Kidney (tissue), 14 donors: ENCODE measurements around the gene GADD45A. TPM values are rescaled to one million over a fixed set of nuclear protein-coding genes. Genes with fewer than 3 reads are reported as not detected.

Source experiments
- DNase-seq, 5 donors: peaks; one replicate each; pipeline ENCODE4 v3.0.0-alpha.2; 2013 to 2020
- FAIRE-seq: peaks from 2 replicates; lab custom pipeline; 2012; peaks lifted over from hg19 to GRCh38; lab: Jason Lieb, UNC
- H3K27ac ChIP-seq, 2 donors: one replicate each; pipeline ENCODE4 v1.7.0; 2013; ENCODE audit warnings: low read depth in 2 of 2, low read length in 2 of 2, inconsistent platforms in 1 of 2
- H3K27me3 ChIP-seq: one replicate; pipeline ENCODE4 v1.7.1; 2013; ENCODE audit warnings: low read length, inconsistent platforms; ENCODE audit not compliant: control insufficient read depth, insufficient read depth
- H3K36me3 ChIP-seq, 3 donors: one replicate each; pipeline versions ENCODE4 v1.7.0 to v1.7.1; 2013; ENCODE audit warnings: low read length in 3 of 3, control low read depth in 1 of 3, inconsistent platforms in 1 of 3; ENCODE audit not compliant: insufficient read depth in 3 of 3, control insufficient read depth in 2 of 3
- H3K4me1 ChIP-seq, 3 donors: one replicate each; pipeline versions ENCODE4 v1.7.0 to v1.7.1; 2013; ENCODE audit warnings: low read length in 3 of 3, inconsistent platforms in 1 of 3, low read depth in 1 of 3; ENCODE audit not compliant: control insufficient read depth in 2 of 3, insufficient read depth in 2 of 3
- H3K4me3 ChIP-seq, 3 donors: one replicate each; pipeline versions ENCODE4 v1.7.0 to v1.8.1; 2013; ENCODE audit warnings: low read length in 3 of 3, control low read depth in 1 of 3, inconsistent platforms in 1 of 3
- H3K9ac ChIP-seq, 3 donors: one replicate each; pipeline versions ENCODE4 v1.7.0 to v1.7.1; 2013; ENCODE audit warnings: low read length in 3 of 3, control low read depth in 1 of 3, inconsistent platforms in 1 of 3
- H3K9me3 ChIP-seq, 3 donors: one replicate each; pipeline versions ENCODE4 v1.7.0 to v1.7.1; 2013; ENCODE audit warnings: low read length in 3 of 3, control low read depth in 1 of 3, inconsistent platforms in 1 of 3; ENCODE audit not compliant: control insufficient read depth in 2 of 3, insufficient read depth in 1 of 3
- CTCF ChIP-seq: IDR thresholded peaks from 3 replicates; pipeline ENCODE4 v1.5.1; 2012; ENCODE audit warnings: mild to moderate bottlenecking, moderate library complexity, borderline replicate concordance; ENCODE audit not compliant: insufficient read depth; ENCODE audit errors: extremely low read depth
- intact Hi-C: fragments of 100-400 bp; cut with DNase I; formaldehyde crosslinking; loops from one replicate; pipeline ENCODE4 v1.11.1; 2022
- polyA plus RNA-seq: library from polyadenylated mRNA; stranded (reverse); fragments of 350-450 nt; fragmentation: Illumina TruSeq; extraction: RNeasy Lipid Tissue Mini Kit (QIAGEN cat#74804); gene quantifications from one replicate; pipeline ENCODE4 v1.2.3, GENCODE V29; 2014; ENCODE audit warnings: low read depth, low replicate concordance; ENCODE audit not compliant: insufficient read depth
- total RNA-seq: library from RNA; stranded (reverse); fragmentation: NEBNext Ultra II Directional; extraction: Animal tissue kit (Norgen Biotek cat#: 25700); gene quantifications from one replicate; pipeline ENCODE4 v1.2.1, GENCODE V29; 2021
- donor health status: control.
- donor health status: control.
- donor health status: control.
- donor health status: control.
- donor health status: control.
- donor health status: DM: yes; HTN: yes; CAD: no.
- donor health status: Normal renal cell carcinoma (clear cell type).

GADD45A gene
- total and polyA plus RNA-seq, 2 donors from 2014 or later, result 85.6 to 218 TPM

DNA sequence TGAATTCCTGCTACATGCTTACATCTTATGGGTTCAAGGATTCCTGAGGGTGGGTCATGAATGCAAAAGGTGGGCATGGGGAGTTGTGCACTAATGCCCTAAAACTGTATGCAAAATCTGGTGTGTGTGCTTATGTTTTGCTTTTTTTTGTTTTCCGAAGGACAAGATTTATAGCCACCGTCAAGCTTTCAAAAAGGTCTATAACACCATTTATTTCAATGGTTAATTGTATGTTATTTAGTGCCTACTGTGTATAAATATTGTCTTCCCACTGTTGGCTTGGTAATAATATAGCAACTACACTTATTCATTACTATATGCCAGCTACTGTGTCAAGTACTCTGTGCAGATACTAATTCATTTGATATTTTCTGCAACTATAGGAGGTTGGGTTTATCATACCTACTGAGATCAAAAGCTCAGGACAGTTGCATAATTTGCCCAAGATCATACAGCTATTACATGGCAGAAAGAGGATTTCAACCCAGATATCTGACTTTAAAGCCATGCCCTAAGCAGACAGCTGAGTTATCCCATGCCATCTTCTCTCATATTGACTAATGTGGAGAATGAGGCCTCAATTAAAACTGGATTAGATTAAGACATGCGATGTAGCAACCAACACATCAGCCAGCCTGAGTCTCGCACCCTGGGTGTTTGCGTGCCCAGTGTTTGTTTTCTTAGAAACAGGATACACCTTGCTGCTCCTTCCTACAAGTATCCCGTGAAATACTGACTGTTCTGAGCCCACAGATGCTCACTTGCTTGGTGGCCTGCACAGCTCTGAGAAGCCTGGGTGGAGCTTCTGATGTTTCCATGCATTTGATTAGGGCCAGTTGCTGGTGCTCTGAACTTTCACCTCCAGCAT lies 34.6 kb downstream of the GADD45A start:
- intact Hi-C loops, result no loop called here
- no peak for FAIRE-seq
- Histone ChIP-seq H3K4me1 (peaks cover 3 to 40% (median 27%) of the 10 kb centered on the region in 3 donors), H3K4me3 (no peak overlapping the region), H3K27me3 (no peaks in the 10 kb centered on the region), H3K36me3 (no peaks in the 10 kb centered on the region), H3K9ac (no peak overlapping the region), H3K9me3 (no peaks in the 10 kb centered on the region), H3K27ac (no peak overlapping the region)
- TF ChIP-seq CTCF, result no peak
- peak in 1 of 5 donors; percentile 26 for DNase-seq

GRCh38 chr1:67721112-67721511 lies 36.1 kb downstream of the GADD45A start:
- FAIRE-seq (no peak), DNase-seq (no peak)
- H3K36me3 ChIP-seq, result no peaks in the 10 kb centered on the region
- intact Hi-C loops, result no loop called here
- H3K4me1 ChIP-seq, result peaks cover 5 to 53% (median 29%) of the 10 kb centered on the region in 3 donors
- no peak overlapping the region for H3K27ac ChIP-seq
- H3K27me3 ChIP-seq, result no peaks in the 10 kb centered on the region
- no peak overlapping the region for H3K4me3 ChIP-seq
- H3K9me3 ChIP-seq, result no peaks in the 10 kb centered on the region
- no peak for TF ChIP-seq CTCF
- no peak overlapping the region for H3K9ac ChIP-seq

GRCh38 chr1:67721650-67722291 lies 36.8 kb downstream of the GADD45A start:
- intact Hi-C loops, result no loop called here
- Histone ChIP-seq H3K9me3 (no peaks in the 10 kb centered on the region), H3K27ac (peak overlapping the region in 1 of 2 donors; percentile 40), H3K4me3 (no peak overlapping the region), H3K9ac (no peak overlapping the region), H3K27me3 (no peaks in the 10 kb centered on the region), H3K4me1 (peaks cover 5 to 49% (median 29%) of the 10 kb centered on the region in 3 donors), H3K36me3 (no peaks in the 10 kb centered on the region)
- FAIRE-seq, result no peak
- TF ChIP-seq CTCF, result no peak
- no peak for DNase-seq
